ENCODE results near the gene CCDC195. TPM values are rescaled to one million over a fixed set of nuclear protein-coding genes. Genes with fewer than 3 reads are reported as not detected.

The CCDC195 gene, protein sequence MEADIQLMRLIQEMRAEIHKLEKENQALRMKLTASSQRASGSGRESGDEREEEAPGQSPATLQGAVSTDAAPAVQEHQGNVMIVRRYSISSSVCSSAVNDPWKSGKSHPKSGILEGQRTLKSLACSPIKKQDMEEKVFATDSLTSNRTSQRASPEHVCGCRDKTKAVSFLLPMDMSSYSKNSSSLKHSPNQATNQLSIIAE
- not detected for total RNA-seq

DNA sequence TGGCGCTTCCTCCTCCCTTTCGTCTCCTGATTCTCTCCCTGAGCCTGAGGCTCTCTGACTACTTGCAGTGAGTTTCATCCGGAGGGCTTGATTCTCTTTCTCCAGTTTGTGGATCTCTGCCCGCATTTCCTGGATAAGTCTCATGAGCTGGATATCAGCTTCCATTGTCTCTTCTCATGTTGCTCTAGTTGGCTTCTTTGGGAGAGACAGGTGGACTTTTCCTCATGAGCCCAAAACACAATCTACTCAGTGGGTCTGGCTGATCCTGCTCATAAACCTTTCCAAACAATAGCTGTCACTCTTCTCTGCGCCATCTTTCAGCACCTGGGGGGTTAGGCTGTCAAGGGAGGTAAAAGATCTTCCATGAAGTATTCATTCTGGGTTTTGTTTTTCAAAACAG lies at the start of gene CCDC195:
Gene CCDC195, minus strand, starts transcription at position 165 of the 400 bp plus-strand sequence. Its CDS starts 0 bp downstream, at position 165.
- DNase-seq (ENCODE audit: low read depth in 2 of 3, low spot score in 2 of 3), result no peak

DNA sequence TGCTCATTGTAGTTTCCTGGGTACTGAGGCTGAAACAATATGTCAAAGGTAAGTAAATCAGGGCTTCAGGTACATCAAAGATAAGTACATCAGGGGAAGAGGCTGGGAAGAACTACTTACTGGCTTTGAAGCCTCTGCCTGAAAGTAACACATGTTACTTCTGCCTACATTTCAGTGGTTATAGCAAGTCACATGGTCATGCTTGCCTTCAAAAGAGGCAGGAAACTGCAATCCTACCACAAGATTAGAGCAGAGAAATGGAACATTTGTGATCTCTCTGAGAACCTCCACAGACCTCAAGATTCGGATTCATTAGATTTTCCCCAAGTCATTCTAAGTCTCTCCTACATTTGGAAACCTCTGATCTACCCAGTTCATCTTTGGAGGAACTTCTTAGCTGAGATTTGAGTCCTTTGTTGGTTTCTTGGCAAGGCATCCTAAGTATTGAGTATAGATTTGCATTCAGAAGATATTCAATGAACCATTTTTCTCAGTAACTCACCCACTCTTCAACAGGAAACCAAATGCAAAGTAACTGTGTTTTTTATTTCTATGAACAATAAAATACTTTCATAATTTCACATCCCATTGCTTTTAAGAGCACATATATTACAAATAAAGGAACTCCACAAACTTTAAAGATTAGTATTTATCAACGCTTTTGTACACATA lies 48.5 kb upstream of the CCDC195 start:
- no peak for DNase-seq (ENCODE audit: low read depth in 2 of 3, low spot score in 2 of 3)

DNA sequence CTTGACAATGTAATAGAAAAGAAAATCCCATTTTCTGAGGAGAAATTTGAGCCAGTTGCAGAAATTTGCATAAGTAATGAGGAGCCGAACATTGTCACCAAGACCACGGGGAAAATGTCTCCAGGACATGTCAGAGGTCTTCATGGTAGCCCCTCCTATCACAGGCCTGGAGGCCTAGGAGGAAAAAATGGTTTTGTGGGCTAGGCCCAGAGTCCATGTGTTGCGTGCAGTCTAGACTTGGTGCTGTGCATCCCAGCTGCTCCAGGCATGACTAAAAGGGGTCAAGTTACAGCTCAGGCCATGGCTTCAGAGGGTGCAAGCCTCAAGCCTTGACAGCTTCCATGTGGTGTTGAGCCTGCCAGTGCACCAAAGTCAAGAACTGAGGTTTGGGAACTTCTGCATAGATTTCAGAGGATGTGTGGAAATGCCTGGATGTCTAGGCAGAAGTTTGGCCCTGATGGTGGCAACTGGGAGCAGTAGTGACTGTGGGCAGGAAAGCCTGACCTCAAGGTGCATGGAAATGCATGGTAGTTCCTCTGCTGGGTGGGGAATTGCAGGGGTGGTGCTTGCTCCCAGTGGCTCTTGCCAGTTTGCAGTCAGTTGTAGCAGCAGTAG lies 41.9 kb upstream of the CCDC195 start:
- no peak for DNase-seq (ENCODE audit: low read depth in 2 of 3, low spot score in 2 of 3)

DNA sequence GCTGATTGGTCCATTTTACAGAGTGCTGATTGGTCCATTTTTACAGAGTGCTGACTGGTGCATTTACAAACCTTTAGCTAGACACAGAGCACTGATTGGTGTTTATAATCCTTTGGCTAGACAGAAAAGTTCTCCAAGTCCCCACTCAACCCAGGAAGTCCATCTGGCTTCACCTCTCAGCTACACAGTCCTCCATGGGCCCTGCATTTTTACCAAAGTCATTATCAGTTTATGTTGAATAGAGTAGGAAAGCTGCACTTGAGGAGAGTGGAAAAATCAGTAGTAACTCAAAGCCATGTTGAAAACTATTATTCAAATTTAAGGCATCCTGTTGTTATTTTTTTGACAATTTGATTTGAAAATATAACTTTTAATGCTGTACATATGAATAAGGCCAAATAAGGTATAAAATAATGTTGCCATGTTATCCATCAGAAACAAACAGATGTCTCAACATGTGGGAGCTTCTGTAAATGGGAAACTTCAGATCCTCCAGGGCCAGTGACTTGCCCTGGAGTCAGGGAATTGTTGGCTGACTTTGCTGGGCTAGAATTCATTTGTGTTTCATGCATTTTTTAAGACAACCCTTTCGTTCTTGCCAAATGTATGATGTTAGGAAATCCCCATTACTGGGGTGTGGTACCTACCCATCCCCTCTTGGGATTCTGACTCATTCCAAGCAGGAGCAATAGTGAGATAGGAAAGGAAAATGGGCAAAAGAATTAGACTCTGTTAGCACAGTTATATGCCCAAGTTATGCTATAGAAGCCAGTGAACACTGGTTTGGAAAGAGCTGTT lies 37.8 kb upstream of the CCDC195 start:
- DNase-seq (ENCODE audit: low read depth in 2 of 3, low spot score in 2 of 3), result no peak

DNA sequence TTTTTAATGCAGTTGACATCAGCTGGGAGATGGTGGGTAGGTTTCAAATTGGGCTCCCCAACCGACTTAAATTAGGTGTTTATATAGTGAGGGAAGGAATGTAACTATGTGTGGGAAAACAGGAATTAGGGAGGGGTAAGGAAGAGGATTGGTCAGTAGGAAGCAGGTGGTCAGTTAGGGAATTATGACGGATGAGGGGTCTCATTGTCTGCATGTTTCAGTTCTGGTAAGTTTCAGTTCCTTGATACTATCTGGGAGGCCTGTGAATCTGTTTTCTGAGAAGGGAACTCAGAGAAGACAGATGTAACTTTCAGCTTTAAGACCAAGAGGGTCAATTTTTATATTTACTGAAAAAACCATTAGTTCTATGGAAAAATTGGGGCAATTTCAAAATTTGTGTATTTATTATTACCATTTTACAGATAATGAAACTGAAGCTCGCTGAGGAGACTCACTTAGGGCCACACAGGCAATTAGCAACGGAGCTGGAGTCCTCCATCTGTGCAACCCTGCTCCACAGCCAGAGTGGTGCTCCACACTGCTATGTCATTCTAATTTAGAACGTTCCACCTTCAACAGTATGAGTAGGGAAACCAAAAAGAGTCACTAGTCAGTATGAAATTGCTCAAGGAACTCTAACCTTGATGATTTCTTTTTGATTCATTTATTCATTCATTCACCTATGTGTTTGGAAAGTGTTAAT lies 36.0 kb upstream of the CCDC195 start:
- DNase-seq (ENCODE audit: low read depth in 2 of 3, low spot score in 2 of 3), result no peak

DNA sequence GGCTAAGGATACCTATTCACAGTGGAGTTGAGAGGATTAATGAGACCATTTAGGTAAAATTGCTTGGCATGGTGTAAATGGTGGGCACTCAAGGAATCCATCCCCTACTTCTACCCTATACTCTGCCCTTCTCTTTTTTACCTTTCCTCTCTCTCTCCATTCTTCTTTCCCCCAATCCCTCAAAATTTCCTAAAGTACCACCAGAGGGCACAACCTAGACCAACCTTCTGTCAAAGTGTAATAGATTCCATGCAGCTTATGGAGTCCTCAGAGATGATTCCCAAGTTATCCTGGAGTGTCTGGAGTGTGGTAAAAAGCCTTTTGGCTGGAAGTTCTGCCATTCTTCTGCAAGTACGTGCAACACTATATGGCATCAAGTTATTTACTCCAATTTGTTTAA lies 33.0 kb upstream of the CCDC195 start:
- no peak for DNase-seq (ENCODE audit: low read depth in 2 of 3, low spot score in 2 of 3)

DNA sequence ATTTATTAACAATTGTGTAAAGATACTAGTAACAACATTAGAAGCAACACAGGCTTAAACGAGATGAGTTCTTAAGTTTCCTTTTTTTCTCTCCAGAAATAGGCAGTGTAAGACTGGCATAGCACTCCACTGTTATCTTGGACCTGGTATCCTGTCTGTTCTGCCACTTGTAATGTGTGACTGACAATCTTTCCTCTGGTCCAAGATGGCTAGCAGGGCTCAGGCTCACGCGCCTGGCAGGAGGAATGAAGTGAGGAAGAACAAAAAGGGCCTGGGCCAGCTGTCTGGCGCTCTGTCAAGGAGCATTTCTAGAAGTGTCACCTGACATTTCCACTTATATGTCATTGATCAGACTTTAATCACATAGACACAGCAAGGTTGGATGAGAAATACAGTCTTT lies 31.6 kb upstream of the CCDC195 start:
- no peak for DNase-seq (ENCODE audit: low read depth in 2 of 3, low spot score in 2 of 3)

DNA sequence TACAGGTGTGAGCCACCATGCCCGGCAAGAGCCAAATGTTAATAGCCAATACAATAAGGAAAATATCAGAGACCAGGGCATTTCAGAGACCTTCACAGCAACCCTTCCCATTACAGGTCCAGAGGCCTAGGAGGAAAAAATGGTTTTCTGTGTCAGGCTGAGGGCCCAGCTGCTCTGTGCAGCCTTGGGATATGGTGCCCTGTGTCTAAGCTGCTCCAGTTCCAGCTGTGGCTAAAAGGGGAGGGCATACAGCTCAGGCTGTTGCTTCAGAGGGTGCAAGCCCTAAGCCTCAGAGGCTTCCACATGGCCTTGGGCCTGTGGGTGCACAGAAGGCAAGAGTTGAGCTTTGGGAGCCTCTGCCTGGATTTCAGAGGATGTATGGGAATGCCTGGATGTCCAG lies 20.1 kb upstream of the CCDC195 start:
- DNase-seq (ENCODE audit: low read depth in 2 of 3, low spot score in 2 of 3), result no peak

DNA sequence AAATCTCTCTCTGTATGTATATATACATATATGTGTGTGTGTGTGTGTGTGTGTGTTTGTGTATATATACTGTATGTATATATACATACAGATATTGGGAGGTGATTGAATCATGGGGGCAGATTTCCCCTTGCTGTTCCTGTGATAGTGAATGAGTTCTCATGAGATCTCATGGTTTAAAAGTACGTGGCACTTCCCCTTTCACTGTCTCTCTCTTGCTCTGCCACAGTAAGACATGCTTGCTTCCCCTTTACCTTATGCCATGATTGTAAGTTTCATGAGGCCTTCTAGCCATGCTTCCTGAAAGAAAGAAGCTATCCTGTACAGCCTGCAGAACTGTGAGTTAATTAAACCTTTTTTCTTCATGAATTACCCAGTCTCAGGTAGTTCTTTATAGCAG lies 18.8 kb upstream of the CCDC195 start:
- no peak for DNase-seq (ENCODE audit: low read depth in 2 of 3, low spot score in 2 of 3)

DNA sequence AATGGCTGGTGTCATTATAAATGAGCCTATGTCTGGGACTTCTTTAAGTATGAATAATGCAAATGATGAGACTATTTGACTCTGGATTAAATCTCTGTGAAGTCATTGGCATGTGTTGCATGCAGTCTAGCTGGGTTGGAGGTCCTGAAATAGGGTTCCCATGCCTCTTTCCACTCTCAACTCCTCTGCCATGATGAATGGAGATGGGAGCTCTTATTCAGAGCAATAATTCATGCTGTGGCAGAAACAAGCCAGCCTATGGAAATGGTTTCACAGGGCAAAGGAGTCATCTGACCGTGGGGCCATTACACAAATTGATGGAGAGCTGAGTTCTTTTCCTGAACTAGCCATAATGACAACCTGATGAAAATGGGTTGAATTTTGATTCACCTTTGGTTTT lies 15.5 kb upstream of the CCDC195 start:
- no peak for DNase-seq (ENCODE audit: low read depth in 2 of 3, low spot score in 2 of 3)

DNA sequence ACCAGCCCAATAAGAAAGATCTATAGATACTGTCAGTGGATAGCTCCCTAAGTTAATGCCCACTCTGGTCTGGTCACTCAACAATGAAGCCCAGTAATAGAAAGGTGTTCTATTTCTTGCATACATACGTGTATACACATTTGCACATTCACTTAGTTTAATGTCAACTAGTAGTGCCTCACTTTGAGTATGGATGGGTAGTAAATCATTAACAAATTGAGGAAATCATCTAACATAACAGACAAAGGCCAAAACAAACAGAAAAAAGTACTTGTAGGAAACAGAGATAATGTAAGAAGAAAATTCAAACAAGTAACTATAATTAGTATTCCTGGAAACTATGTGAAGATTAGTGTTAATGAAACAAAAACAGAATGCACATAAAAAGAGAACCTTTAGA lies 13.3 kb upstream of the CCDC195 start:
- DNase-seq (ENCODE audit: low read depth in 2 of 3, low spot score in 2 of 3), result no peak

DNA sequence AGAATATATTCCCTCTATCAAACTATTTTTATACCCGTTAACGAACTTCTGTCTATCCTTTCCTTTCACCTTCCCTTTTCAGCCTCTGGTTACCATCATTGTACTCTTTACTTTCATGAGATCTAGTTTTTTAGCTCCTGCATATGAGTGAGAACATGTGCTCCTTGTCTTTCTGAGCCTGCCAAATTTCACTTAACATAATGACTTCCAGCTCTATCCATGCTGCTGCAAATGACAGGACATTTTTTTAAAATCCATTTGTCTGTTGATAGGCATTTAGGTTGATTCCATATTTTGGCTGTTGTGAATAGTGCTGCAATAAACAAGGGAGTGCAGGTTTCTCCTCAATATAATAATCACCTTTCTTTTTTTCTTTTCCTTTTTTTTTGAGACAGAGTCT lies 8.2 kb upstream of the CCDC195 start:
- DNase-seq (ENCODE audit: low read depth in 2 of 3, low spot score in 2 of 3), result no peak

DNA sequence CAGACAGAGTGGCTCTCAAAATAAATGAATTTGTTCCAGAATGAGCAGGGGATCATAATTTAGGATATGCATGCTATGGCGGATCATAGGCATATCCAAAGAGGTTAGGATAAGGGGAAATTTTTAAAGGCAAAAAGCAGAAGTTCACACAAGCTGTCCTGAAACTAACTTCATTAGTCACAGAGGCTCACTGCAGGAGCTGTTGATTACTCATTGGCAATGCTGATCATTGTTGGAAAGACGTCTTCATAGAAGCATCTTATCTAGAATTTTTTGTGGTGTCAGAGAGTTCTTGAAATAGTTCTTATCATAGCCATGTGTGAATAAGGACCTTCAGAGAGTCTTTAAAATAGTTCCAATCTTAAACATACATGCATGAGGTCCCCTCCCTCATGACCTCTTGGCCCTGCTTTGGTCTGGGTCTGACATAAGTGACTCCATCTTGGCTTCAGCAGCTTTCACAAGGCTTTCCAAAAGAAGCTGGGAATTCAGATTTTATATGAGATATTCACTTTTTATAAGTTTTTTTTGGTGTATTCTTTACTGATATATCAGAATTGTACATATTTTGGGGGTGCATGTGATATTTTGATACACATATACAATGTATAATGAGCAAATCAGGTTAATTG lies 7.5 kb upstream of the CCDC195 start:
- no peak for DNase-seq (ENCODE audit: low read depth in 2 of 3, low spot score in 2 of 3)

DNA sequence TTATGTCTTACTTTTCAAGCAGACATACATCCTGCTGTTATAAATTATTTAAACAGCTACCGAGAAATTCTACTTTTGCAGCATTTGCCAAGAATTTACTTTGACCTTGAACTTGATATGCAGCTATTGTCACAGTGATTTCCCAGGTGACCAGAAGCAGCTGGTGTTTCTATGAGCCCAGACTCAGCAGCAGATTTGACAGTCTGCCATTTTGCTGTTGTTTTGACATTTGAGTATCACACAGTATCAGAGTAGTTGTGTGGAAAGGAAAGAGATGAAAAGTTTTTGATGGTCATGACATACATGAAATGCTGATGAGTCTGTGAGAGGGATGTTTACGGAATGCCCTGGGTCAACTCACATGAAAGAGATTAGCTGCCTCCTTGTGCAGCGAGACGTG lies 6.6 kb upstream of the CCDC195 start:
- no peak for DNase-seq (ENCODE audit: low read depth in 2 of 3, low spot score in 2 of 3)

DNA sequence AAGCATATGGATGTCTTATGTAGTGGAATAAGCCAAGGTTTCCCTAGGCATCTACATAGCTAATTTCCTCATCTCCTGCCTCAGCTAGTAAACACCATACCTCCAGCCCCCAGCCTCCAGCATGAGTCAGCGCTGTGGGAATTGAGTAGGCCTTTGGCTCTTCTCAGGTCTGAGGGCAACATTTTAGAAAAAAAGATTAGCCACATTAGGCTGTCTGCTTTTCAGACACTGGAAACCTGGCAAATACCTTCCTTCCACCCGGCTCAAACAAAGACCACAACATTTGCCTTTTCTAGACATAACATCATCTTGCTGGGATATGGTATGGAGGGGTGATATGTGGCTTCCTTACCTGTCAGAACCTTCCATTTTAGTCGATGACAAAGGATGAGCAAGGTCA lies 6.1 kb upstream of the CCDC195 start:
- no peak for DNase-seq (ENCODE audit: low read depth in 2 of 3, low spot score in 2 of 3)

DNA sequence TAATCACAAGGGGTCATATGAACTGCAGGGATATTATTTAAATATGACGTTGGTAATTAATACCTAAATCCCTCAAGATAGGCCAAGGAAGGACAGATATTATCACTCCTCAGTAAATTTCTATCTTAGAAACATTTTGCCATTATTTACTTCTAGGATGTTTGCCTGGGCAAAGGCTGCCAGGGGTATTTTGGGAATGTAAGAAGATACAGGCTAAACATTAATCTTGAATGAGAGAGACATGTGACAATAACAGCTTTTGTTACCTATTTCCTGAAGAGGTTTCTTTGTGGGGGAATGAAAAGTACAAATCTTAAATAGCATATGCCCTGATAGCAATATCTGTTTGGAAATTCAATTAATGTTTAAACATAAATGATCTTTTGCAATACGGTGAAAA lies 756 bp upstream of the CCDC195 start:
- DNase-seq (ENCODE audit: low read depth in 2 of 3, low spot score in 2 of 3), result no peak

DNA sequence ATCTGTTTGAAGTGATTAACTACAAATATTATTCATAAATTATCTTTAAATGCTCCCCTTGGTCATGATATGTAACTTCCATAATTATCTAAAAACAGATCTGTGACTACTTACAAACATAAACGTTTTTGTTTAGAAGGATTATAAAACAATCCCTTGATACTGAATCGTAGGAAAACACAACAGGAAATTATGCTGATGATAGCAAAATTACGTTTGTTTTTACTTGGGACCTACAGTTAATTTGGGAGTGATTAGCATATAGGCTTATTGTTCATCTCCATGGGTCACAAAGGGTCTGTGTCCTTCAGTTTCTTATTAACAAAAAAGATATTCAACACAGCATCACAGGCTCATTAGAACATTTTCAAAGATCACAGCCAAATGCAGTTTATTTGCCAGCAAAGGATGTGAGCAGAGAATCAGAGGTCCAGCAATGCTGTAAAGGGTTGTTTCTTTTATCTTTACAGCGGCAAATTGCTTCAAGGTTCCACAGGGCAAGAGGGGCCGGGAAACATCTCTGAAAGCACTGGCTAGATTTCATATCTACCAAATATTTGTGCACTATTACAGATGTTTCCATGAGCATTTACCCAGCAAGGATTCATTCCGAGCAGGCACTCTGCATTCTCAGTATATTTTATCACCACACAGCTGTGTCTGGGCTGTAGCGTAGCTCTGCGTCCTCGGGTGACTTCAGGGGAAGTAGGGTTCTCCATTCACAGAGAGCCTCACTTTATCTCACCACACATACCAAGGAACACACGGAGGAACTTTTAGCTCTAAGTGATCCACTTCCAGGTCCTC lies 4.1 kb downstream of the CCDC195 start:
- no peak for DNase-seq (ENCODE audit: low read depth in 2 of 3, low spot score in 2 of 3)

DNA sequence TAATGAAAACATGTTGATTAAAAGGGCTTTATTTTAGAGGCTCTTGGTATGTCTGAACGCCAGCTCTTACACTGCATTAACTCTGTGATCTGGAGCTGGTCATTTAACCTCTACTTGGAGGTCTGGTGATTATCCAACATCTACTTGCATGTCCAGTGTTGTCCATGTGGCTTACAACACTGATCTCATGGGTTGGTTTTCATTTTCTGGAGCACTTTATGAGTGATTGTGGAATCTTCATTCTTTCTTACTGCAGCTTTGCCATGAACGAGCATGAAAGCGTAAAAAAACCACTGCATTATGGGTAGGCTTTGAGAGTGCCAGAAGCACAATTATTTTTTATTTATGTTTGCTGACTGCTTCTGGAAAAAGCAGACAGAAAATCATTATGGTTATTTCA lies 4.8 kb downstream of the CCDC195 start:
- no peak for DNase-seq (ENCODE audit: low read depth in 2 of 3, low spot score in 2 of 3)

DNA sequence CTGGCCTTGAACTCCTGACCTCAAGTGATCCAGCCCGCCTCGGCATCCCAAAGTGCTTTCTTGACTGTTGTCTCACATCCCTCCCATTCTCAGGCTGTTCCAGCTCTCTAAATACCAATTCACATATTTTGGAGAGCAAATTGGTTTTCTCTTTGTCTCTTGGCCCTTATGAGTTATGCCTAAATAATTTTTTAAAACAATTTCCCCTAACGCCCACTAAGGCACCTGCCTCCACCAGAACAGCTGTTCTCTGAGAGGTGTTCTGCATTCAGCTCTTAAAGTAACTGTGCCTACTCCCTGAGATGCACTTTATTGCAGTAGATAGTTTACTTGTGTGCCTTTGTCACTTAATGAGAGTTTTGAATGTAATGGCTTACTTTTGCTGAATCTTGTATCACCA lies 6.9 kb downstream of the CCDC195 start:
- DNase-seq (ENCODE audit: low read depth in 2 of 3, low spot score in 2 of 3), result no peak

DNA sequence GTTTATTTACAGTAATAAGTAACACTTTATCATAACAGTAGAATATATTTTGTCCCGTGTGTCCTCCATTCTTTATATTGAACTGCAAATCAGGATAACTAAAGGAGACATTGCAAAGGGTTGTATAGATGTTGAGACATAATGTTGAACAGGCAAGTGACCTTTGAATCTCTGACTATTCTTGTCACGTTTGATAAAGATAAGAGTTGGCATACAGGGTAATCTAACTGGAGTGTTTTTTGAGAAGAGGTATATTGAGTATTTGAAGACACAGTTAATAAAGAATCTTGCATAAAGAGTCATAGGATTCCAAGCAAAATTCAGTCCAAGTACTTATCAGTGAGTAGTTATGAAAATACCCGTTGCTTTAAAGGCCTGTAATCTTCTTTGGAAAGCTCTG lies 21.7 kb downstream of the CCDC195 start:
- no peak for DNase-seq (ENCODE audit: low read depth in 2 of 3, low spot score in 2 of 3)

Data from hematopoietic multipotent progenitor cell (in vitro differentiated cells).